Measurements from ENCODE around the gene BAMBI.
A peak's percentile ranks its signal among the peaks of the same experiment; 100 is the strongest.

Gene BAMBI

GRCh38 chr10:28663576-28664368 is 13.5 kb upstream of the BAMBI start:
- ATAC-seq (ENCODE audit: low read depth) (peak; percentile 82), DNase-seq (ENCODE audit: low spot score in 2 of 2) (peak; percentile 58 to 62)
- Mint-ChIP-seq H3K27me3 (peaks cover 15% of the 10 kb centered on the region), H3K36me3 (no peaks in the 10 kb centered on the region), H3K27ac (no peak overlapping the region), H3K4me3 (no peak overlapping the region), H3K9me3 (no peaks in the 10 kb centered on the region), H3K4me1 (peaks cover 7% of the 10 kb centered on the region)

GRCh38 chr10:28664369-28664740 is 13.0 kb upstream of the BAMBI start:
- peaks cover 10% of the 10 kb centered on the region for H3K4me1 Mint-ChIP-seq
- H3K27ac Mint-ChIP-seq, result no peak overlapping the region
- no peaks in the 10 kb centered on the region for H3K36me3 Mint-ChIP-seq
- DNase-seq (ENCODE audit: low spot score in 2 of 2) (no peak), ATAC-seq (ENCODE audit: low read depth) (no peak)
- peaks cover 17% of the 10 kb centered on the region for H3K27me3 Mint-ChIP-seq
- no peaks in the 10 kb centered on the region for H3K9me3 Mint-ChIP-seq
- no peak overlapping the region for H3K4me3 Mint-ChIP-seq

DNA sequence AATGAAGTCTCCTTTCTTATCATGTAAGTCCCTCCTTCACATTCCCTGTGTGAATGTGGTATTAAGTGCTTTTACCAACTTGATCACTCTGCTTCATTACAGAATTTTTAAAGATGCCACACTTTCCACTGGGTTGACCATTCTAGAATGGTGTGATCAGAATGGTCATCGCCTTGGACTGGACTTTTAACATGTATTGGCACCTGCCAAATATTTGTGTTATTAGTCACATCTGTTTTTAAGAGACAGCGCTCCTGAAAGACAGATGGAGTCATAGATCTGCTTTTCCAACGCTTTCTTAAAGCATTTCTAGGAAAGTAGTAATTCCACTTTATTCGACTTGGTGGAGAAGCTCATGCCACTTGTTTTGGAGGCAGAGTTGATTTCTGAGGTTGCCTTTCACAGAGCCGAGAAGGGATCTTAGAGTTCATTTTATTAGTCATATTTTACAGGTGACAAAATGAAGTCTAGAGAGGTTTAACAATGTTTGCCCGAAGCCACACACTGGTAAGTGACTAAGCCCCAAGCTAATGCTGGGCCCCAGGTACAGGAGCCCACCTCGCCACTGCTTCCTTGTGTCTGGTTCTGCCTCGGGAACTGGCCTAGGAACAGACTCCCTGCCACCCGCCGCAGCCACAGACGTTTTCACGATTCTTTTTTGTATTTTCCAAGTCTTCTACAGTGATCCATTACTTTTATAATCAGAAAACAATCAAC is 10.4 kb upstream of the BAMBI start:
- ATAC-seq (ENCODE audit: low read depth), result no peak
- Mint-ChIP-seq H3K4me3 (no peak overlapping the region), H3K36me3 (no peaks in the 10 kb centered on the region), H3K4me1 (peaks cover 10% of the 10 kb centered on the region), H3K9me3 (no peaks in the 10 kb centered on the region), H3K27me3 (peaks cover 22% of the 10 kb centered on the region), H3K27ac (no peak overlapping the region)
- no peak for DNase-seq (ENCODE audit: low spot score in 2 of 2)

GRCh38 chr10:28668363-28669226 is 8.7 kb upstream of the BAMBI start:
- H3K36me3 Mint-ChIP-seq, result no peaks in the 10 kb centered on the region
- no peaks in the 10 kb centered on the region for H3K9me3 Mint-ChIP-seq
- DNase-seq (ENCODE audit: low spot score in 2 of 2) (peak in 1 of 2 donors; percentile 42), ATAC-seq (ENCODE audit: low read depth) (peak; percentile 81)
- peaks cover 10% of the 10 kb centered on the region for H3K4me1 Mint-ChIP-seq
- H3K27me3 Mint-ChIP-seq, result peaks cover 26% of the 10 kb centered on the region
- H3K4me3 Mint-ChIP-seq, result peak overlapping the region; percentile 64
- no peak overlapping the region for H3K27ac Mint-ChIP-seq

DNA sequence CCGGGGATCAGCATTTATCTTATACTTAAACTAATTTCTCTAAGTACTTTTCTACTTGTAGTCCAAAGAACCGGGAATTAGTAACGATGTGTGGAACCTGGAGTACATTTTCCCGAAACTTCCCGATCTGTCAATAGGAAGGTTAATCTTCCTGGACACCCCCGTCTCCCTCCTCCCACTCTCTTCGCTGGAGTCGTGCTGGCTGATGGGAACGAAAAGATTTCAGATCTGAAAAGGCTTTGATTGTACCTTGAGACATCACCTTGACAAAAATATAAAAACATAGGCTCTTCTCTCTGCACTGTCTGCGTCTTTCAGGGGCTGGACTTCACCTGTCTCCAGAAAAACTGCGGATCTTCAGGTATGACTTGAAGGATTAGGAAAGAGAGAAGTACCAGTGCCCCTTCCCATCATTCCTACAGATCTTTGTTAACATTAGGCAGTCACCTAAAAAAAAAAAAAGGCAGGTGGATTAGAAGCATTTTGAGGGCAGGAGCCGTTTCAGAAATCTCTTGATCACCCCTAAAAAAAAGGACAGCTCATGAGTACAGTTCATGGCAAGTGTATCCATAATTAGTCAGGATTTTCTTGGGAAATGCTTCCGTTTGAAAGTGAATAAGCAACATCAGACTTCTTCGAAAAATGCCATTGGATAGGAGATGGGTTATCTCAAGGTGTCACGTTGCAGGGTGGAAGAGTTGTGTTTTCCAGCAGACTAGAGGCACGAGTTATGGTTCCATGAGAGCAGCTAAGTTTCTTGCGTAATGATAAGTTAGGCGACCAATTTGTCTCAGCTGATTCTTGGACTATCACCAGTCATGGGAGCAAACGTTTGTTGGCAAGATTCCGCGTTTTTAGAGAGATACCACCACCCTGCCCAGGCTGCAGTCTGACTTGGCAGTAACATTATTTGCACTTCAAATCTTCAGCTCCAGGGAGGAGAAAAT is 7.8 kb upstream of the BAMBI start:
- H3K9me3 Mint-ChIP-seq, result no peaks in the 10 kb centered on the region
- no peak for DNase-seq (ENCODE audit: low spot score in 2 of 2)
- H3K4me1 Mint-ChIP-seq, result peaks cover 7% of the 10 kb centered on the region
- H3K27ac Mint-ChIP-seq, result no peak overlapping the region
- peaks cover 26% of the 10 kb centered on the region for H3K27me3 Mint-ChIP-seq
- H3K4me3 Mint-ChIP-seq, result peak overlapping the region; percentile 64
- no peaks in the 10 kb centered on the region for H3K36me3 Mint-ChIP-seq
- ATAC-seq (ENCODE audit: low read depth), result no peak

- Mint-ChIP-seq H3K4me1 (peaks cover 11% of the 10 kb centered on the region), H3K4me3 (no peak overlapping the region), H3K36me3 (no peaks in the 10 kb centered on the region), H3K27ac (no peak overlapping the region), H3K27me3 (peaks cover 16% of the 10 kb centered on the region), H3K9me3 (no peaks in the 10 kb centered on the region)
- DNase-seq (ENCODE audit: low spot score in 2 of 2) (no peak), ATAC-seq (ENCODE audit: low read depth) (no peak)
Measured at GRCh38 chr10:28674782-28675181, 2.5 kb upstream of the BAMBI start.

DNA sequence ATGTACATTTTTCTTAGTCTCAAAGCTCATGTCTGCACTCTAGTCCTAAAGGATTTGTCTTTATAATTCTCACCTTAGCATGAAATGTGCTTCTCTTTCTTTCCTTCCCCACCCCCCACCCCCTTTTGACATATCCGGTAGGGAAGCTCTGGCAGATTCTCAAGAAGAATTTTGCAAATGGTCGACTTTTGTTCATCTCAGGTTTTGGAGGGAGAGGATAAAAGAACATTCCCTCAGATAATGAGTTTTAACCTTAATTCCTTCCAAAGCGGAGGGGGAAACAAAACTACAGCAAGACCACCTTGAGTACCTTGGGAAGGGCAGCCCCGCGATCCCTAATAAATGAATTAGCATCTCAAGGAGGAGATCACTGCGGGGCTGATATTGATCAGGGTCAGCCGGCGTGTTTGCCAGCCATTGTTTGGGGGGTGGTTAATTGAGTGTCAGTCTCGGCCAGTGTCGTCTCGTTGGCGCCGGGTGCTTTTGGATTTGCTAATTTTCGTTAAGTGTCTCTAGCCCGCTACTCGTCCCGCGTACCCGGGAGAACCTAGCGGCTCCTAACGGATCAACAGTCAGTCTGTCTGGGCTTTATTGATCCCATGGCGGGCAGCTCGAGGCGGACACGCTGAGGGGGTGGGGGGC is 874 bp upstream of the BAMBI start:
- Mint-ChIP-seq H3K4me1 (peaks cover 14% of the 10 kb centered on the region), H3K9me3 (no peaks in the 10 kb centered on the region), H3K36me3 (no peaks in the 10 kb centered on the region), H3K27me3 (peaks cover 17% of the 10 kb centered on the region), H3K4me3 (peak overlapping the region; percentile 78), H3K27ac (no peak overlapping the region)
- ATAC-seq (ENCODE audit: low read depth), result no peak
- no peak for DNase-seq (ENCODE audit: low spot score in 2 of 2)

- no peaks in the 10 kb centered on the region for H3K9me3 Mint-ChIP-seq
- no peak for ATAC-seq (ENCODE audit: low read depth)
- H3K27me3 Mint-ChIP-seq, result peaks cover 16% of the 10 kb centered on the region
- H3K4me3 Mint-ChIP-seq, result peak overlapping the region; percentile 75
- H3K4me1 Mint-ChIP-seq, result peaks cover 14% of the 10 kb centered on the region
- no peaks in the 10 kb centered on the region for H3K36me3 Mint-ChIP-seq
- no peak overlapping the region for H3K27ac Mint-ChIP-seq
- DNase-seq (ENCODE audit: low spot score in 2 of 2), result peak; percentile 8 to 35
Measured at GRCh38 chr10:28677888-28678686, 766 bp downstream of the BAMBI start.

GRCh38 chr10:28678687-28679457 is 1.6 kb downstream of the BAMBI start:
- no peak for DNase-seq (ENCODE audit: low spot score in 2 of 2)
- peaks cover 15% of the 10 kb centered on the region for H3K27me3 Mint-ChIP-seq
- no peaks in the 10 kb centered on the region for H3K9me3 Mint-ChIP-seq
- H3K27ac Mint-ChIP-seq, result no peak overlapping the region
- no peak for ATAC-seq (ENCODE audit: low read depth)
- peak overlapping the region; percentile 75 for H3K4me3 Mint-ChIP-seq
- H3K36me3 Mint-ChIP-seq, result no peaks in the 10 kb centered on the region
- H3K4me1 Mint-ChIP-seq, result peaks cover 14% of the 10 kb centered on the region

DNA sequence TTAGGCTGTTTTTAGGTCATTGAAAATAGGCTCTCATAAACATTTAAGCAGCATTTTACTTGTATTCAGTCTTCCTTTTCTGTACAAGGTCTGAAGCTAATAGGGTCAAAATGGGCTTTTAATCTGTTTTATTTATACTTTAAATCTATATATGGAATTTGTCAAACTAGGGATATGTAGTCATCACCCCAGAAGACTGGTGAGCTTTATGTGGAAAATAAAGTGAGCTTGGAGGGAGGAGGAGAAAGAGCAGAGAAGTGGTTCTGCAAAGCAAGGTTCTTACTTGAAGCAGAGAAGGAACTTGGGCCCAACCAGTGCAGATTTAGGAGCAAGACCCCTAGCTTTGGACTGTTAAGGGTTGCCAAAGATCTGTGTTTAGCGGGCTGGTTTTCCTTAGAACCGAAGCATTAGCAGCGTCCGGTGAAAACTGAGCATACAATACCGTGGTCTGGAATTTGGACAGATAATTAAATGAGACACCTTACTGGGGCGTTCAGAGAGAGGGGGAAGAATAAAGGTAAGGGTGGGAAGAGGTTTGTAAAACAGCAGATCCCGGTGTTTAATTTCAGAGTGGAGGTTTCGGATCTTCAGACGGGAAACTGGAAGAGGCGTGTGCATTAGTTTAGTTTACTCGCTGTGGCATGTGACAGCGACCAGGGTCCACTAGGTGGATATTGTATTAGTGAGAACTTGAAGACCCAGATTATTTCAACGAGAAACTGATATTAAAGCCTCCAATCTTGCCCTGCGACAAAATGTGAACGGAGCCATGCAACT is 2.4 kb downstream of the BAMBI start:
- Mint-ChIP-seq H3K27ac (no peak overlapping the region), H3K9me3 (no peaks in the 10 kb centered on the region), H3K4me1 (peaks cover 14% of the 10 kb centered on the region), H3K27me3 (peaks cover 18% of the 10 kb centered on the region), H3K36me3 (no peaks in the 10 kb centered on the region), H3K4me3 (peak overlapping the region; percentile 21)
- DNase-seq (ENCODE audit: low spot score in 2 of 2), result no peak
- no peak for ATAC-seq (ENCODE audit: low read depth)

DNA sequence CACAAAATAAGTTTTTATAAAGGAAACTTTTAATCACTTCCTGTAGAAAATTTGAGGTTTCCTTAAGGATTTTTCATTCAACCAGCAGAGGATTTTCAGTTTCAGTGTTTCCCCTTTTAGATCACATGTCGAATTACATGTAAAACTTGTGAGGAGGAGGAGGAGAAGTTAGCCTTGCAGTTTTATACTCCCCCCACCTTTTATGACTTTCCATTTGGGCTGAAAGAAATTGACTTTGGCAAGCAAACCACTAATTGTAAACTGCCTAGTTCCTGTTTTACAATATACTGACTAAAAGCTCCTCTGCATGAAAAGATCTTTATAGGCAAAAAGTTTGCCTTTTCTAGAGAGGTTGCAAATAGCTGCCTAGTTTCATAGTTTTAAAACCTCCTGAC is 3.0 kb downstream of the BAMBI start:
- Mint-ChIP-seq H3K4me3 (no peak overlapping the region), H3K9me3 (no peaks in the 10 kb centered on the region), H3K4me1 (peaks cover 14% of the 10 kb centered on the region), H3K36me3 (no peaks in the 10 kb centered on the region), H3K27me3 (peaks cover 17% of the 10 kb centered on the region), H3K27ac (no peak overlapping the region)
- DNase-seq (ENCODE audit: low spot score in 2 of 2) (no peak), ATAC-seq (ENCODE audit: low read depth) (no peak)
